OCI-M2 (cell line): Measurements from ENCODE around the gene FBXW11.
"Not testable (repeated sequence)": the region's sequence is repeated elsewhere in the genome, so short reads cannot be mapped to it uniquely, and the experiment has no call there.

Experiments used
- DNase-seq: peaks from one replicate; lab custom pipeline; 2025; ENCODE audit not compliant: unreplicated experiment; lab: John Stamatoyannopoulos, UW

The FBXW11 gene

DNA sequence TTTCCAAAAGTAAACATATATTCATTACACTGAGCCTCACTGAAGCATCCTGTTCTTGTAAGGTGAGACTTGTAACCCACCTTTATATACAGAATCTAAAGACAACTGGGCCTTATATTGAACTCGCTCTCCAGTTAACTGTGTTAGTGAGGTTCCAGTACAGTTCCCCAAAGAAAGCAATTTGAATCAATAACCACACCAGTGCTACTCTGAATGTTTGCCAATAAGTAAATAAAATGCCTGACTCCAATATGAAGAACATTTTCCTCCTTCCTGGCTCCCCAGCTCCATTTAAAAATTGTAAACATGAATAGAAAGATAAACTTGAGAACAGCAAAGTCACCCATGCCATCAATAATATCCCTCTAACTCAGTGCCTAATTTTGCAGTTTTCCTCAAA, 50.1 kb downstream of the FBXW11 start:
- no peak for DNase-seq

GRCh38 chr5:171955761-171956160, 50.7 kb downstream of the FBXW11 start:
- DNase-seq, result no peak

DNA sequence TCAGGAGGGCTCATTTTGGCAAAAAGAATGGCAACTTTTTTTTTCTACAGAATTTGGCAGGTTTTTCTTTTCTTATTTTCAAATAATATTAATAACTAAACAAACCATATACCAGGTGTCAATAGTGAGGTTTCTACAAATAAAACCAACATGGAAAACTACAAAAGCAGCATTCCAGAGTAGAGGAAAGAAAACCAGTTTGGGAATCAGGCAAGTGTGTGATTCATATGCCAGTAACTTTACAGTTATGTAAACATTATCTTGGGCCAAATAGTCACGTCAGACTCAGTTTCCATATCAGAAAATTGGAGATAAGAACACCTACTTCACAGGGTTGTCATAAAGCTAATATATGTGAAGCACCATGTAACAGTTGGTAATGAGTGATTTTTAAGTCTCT, 51.7 kb downstream of the FBXW11 start:
- DNase-seq, result no peak

GRCh38 chr5:171953860-171954701, 52.4 kb downstream of the FBXW11 start:
- DNase-seq, result no peak

GRCh38 chr5:171952021-171952420, 54.4 kb downstream of the FBXW11 start:
- no peak for DNase-seq

- no peak for DNase-seq
Measured at GRCh38 chr5:171951218-171951617, 55.2 kb downstream of the FBXW11 start.

DNA sequence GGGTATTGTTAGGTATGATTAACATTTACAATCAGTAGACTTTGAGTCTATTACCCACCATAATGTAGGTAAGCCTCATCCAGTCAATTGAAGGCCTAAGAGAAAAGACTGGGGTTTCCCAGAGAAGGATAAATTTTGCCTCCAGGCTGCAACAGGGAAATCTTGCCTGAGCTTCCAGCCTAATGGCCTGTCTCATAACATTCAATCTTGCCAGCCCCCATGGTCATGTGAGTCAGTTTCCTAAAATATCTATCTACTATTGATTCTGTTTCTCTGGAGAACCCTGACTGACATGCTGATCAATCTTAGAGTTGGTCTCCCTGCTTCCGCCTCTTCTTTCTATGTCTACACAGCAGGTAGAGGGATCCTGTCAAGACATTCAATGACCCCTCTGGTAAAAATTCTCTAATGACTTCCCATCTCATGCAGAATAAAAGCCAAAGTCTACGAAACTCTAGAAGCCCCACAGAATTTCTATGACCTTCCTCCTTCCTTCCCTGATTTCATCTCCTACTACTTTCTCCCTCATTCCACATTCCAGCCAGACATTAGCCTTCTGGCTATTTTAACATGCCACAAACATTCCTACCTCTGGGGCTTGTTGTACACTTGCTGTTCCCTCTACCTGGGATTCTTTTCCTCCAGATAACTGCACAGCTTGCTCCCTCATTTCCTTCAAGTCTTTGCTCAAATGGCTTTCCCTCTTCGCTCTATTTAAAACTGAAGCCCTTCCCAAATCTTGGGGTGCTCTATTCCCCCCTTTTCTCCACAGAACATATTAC, 60.2 kb downstream of the FBXW11 start:
- no peak for DNase-seq

DNA sequence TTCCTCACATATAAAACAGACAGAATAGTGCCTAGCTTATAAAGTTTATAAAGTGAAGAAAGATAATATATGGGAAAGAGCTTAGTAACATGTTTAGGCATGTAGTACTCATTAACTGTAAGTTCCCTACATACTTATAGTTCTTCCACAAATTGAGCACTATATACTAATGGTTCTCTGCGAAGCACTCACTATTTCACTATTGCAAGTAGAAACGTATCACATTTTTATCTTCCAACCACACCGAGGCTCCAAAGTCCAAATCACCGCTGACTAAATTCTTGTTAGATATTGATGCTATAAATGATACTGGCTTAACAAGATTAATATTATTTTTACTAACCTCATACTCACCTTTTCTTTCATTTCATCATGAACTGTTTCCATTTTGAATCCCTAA, 61.0 kb downstream of the FBXW11 start:
- DNase-seq, result no peak

- DNase-seq, result no peak
Measured at GRCh38 chr5:171945066-171945465, 61.4 kb downstream of the FBXW11 start.

GRCh38 chr5:171942112-171942516, 64.3 kb downstream of the FBXW11 start:
- DNase-seq, result not testable (repeated sequence)

DNA sequence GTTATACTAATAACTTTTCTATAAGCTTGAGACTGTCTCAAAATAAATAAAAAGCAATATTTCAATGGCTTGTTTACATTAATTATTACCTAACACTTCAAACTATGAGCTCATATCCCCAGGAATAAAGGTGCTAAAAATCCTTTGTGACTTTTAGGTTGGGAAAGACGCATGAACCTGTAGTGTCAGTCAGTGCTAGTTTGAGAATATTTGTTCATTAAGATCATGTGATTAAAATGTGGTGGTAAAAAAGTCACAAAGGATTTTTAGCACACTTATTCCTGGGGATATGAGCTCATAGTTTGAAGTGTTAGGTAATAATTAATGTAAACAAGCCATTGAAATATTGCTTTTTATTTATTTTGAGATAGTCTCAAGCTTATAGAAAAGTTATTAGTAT, 64.8 kb downstream of the FBXW11 start:
- not testable (repeated sequence) for DNase-seq

DNA sequence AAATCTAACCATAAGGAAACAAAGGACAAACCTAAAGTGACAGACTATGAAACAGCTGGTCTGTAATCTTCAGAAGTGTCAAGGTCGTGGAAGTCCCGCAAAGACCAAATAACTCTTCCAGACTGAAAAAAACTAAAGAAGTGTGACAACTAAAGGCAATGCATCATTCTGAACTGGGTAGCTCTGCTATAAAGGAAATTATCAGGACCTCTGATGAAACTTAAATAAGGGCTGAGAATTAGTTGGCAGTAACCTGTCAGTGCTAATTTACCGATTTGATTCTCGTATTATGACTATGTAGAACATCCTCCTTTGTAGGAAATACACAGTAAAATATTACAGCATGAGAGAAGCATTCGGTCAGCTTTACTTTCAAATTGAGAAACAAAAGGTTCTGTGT, 65.2 kb downstream of the FBXW11 start:
- DNase-seq, result not testable (repeated sequence)

GRCh38 chr5:171939951-171940350, 66.5 kb downstream of the FBXW11 start:
- DNase-seq, result no peak

- DNase-seq, result no peak
Measured at GRCh38 chr5:171938358-171938757, 68.1 kb downstream of the FBXW11 start.

GRCh38 chr5:171937351-171937750, 69.1 kb downstream of the FBXW11 start:
- DNase-seq, result no peak

DNA sequence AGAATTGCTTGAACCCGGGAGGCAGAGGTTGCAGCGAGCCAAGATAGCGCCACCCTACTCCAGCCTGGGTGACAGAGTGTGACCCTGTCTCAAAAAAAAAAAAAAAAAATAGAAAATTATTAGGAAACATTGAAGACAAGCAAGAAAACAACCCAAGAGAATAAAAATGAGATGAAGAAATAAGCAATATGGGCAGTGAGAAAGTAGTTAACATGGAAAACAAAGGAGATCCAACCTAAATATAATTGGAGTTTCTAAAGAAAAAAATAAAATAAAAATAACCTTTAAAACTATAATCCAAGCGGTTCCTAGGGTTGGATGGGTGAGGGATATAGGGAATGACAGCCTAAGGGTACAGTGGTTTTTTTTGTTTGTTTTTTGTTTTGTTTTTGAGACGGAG, 71.9 kb downstream of the FBXW11 start:
- no peak for DNase-seq

DNA sequence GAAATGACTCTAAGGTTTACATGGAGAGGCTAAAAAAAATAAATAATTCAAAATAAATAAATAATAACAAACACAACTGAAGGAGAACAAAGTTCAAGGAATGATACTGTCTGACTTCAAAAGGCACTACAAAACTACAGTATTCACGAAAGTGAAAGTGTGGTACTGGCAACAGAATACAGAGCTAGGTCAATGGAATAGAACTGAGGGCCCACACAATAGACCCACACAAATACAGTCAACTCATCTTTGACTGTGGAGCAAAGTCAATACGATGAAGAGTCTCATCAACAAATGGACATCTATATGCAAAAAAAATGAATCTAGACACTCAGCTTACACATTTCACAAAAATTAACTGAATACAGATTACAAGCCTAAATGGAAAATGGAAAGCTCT, 75.3 kb downstream of the FBXW11 start:
- no peak for DNase-seq

DNA sequence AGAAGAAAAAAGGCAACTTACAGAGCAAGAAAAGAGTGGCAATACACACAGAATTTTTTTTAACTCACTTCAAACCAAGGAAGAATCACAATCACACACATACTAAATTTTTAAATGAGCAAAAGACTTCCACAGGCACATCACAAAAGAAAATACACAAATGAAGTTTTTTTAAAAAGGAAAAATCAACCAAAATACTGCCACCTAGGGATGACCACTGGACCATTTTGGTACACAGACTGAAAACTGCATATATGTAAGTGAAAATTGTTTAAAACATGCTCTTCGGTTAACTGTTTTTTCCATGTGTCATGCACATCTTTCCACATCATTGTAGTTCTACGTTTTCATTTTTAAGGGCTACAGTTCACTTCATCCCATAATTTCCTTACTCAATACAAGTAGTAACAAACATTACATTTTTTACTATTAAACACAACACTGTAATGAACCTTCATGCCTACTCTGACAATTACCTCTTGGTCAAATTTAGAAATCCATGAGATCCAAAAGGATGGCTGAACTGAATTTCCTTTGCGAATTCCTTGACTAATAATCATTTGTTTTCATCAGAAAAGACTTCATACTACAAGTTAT, 79.0 kb downstream of the FBXW11 start:
- no peak for DNase-seq

DNA sequence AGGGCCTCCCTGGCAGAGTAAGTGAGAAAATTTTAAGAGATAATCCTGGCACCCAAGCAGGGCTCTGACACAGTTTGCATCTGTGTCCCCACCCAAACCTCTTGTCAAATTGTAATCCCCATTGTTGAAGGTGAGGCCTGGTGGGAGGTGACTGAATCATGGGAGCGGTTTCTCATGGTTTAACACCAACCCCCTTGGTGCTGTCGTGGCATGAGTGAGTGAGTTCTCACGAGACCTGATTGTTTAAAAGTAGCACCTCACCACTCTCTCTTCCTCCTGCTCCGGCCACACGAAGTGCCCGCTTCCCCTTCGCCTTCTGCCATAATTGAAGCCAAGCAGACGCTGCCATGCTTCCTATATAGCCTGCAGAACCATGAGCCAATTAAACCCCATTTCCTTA, 80.1 kb downstream of the FBXW11 start:
- no peak for DNase-seq

DNA sequence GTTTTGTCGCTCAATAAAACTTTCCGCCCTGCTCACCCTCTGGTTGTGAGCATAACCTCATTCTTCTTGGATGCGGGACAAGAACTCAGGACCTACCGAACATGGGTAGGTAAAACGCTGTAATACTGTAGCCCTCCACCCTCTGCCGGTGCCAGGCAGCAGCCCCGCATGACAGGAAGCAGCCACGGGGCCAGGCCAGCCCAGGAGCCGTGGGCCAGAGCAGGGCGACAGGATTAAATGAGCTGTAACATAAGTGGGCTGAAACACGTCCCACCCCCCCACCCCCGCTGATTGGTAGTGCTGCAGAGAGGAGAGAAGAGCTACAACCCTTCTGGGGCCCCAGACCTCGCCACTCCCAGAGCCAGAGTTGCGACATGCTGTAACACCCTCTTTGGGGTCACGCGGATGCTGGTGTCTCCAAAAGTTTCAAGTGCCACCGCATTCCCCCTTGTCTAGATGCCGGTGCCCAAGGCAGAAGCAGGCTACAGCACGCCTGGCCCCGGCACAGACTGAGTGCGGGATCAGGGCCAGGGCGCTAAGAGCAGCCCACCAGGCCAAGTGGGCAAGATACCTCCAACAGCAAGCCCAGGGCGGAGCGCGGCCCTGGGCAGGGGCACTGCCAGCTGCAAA, 81.8 kb downstream of the FBXW11 start:
- no peak for DNase-seq

GRCh38 chr5:171920765-171921391, 85.6 kb downstream of the FBXW11 start:
- no peak for DNase-seq
